ENCODE data around the gene TMEM132C.

GRCh38 chr12:128382946-128383345, 116.0 kb downstream of the TMEM132C start:
- TF ChIP-seq CTCF (conservative IDR thresholded peaks at IDR 0.05; ENCODE audit: low read depth, low read length) (no peak), POLR2A (IDR thresholded peaks at IDR 0.05; ENCODE audit: low read depth, low read length) (no peak), MAFK (IDR thresholded peaks at IDR 0.05; ENCODE audit: low read depth, low read length) (no peak), MXI1 (IDR thresholded peaks at IDR 0.05; ENCODE audit: borderline replicate concordance, low read depth, low read length) (no peak), BHLHE40 (IDR thresholded peaks at IDR 0.05; ENCODE audit: low read depth, low read length) (no peak)

All from IMR-90 (cell line).